Panc1 (cell line): Measurements from ENCODE around the gene VPS52. TPM values are rescaled to one million over a fixed set of nuclear protein-coding genes. Genes with fewer than 3 reads are reported as not detected.
A peak's percentile ranks its signal among the peaks of the same experiment; 100 is the strongest.

Source experiments
- ATAC-seq: fragments of 200-7000 bp; cut with Tn5 transposase; 2 replicates; pipeline ENCODE4 v1.9.1; 2020; ENCODE audit warnings: mild to moderate bottlenecking, moderate library complexity
- BruUV-seq: library from RNA; stranded (reverse); fragments of 400-500 nt; replicated peaks from 2 replicates; lab custom pipeline; 2021; lab: Mats Ljungman, UMichigan
- CTCF ChIA-PET: fragments of 300-600 bp; sonication (Branson Sonifier 250); formaldehyde crosslinking; loops from one replicate; lab custom pipeline; 2022; ENCODE audit warnings: antibody characterized with exemption; lab: Charles Lee
- POLR2A ChIA-PET: fragments of 300-600 bp; sonication (Branson Sonifier 250); formaldehyde crosslinking; loops from one replicate; lab custom pipeline; 2022; ENCODE audit warnings: antibody characterized with exemption; lab: Charles Lee
- DNase-seq: peaks from one replicate; pipeline ENCODE4 v3.0.0-alpha.2; 2010; ENCODE audit warnings: low read depth, low spot score
- H3K27ac ChIP-seq: 2 replicates; pipeline ENCODE4 v1.5.1; 2011; ENCODE audit warnings: mild to moderate bottlenecking, low read length, inconsistent platforms
- H3K27me3 ChIP-seq: fragments of 200-500 bp; sonication (Bioruptor generic); 2 replicates; pipeline ENCODE4 v1.6.0; 2014; ENCODE audit warnings: low read length, inconsistent platforms; ENCODE audit not compliant: control insufficient read depth, insufficient read depth
- H3K36me3 ChIP-seq: fragments of 200-500 bp; sonication (Bioruptor generic); 2 replicates; pipeline ENCODE4 v1.5.1; 2014; ENCODE audit warnings: inconsistent platforms, mild to moderate bottlenecking, low read length, moderate library complexity; ENCODE audit not compliant: control insufficient read depth, insufficient read depth
- H3K4me1 ChIP-seq: 2 replicates; pipeline ENCODE4 v1.5.1; 2011; ENCODE audit warnings: inconsistent platforms, mild to moderate bottlenecking, low read length, moderate library complexity; ENCODE audit not compliant: control insufficient read depth, insufficient read depth
- H3K4me3 ChIP-seq, 2 experiments: 2 replicates each; pipeline ENCODE4 v1.5.1; 2011 to 2012; ENCODE audit warnings: low read depth in 2 of 2, low read length in 2 of 2, mild to moderate bottlenecking in 2 of 2, inconsistent platforms in 1 of 2, moderate library complexity in 1 of 2
- H3K9me3 ChIP-seq: fragments of 200-500 bp; sonication (Bioruptor generic); 2 replicates; pipeline ENCODE4 v1.5.1; 2014; ENCODE audit warnings: low read depth, mild to moderate bottlenecking, inconsistent platforms, low read length, moderate library complexity; ENCODE audit not compliant: control insufficient read depth, insufficient read depth
- CTCF ChIP-seq: fragments of 450-650 bp; IDR thresholded peaks from 2 replicates; pipeline ENCODE4 v1.5.1; 2017; ENCODE audit warnings: mild to moderate bottlenecking
- POLR2AphosphoS5 ChIP-seq: IDR thresholded peaks from 2 replicates; pipeline ENCODE4 v1.6.1; 2012; ENCODE audit warnings: mild to moderate bottlenecking, low read depth, low read length, moderate library complexity
- REST ChIP-seq, 2 experiments: IDR thresholded peaks; 2 replicates each; pipeline ENCODE4 v1.6.1; 2011 to 2012; ENCODE audit warnings: low read depth in 2 of 2, control low read depth in 1 of 2, low read length in 1 of 2, mild to moderate bottlenecking in 1 of 2, moderate library complexity in 1 of 2; ENCODE audit not compliant: insufficient read depth in 1 of 2
- SIN3A ChIP-seq: IDR thresholded peaks from 2 replicates; pipeline ENCODE4 v1.6.1; 2012; ENCODE audit warnings: low read depth, mild to moderate bottlenecking, low read length, moderate library complexity, borderline replicate concordance; ENCODE audit not compliant: insufficient read depth
- TCF7L2 ChIP-seq: IDR thresholded peaks from 2 replicates; pipeline ENCODE4 v1.6.1; 2011; ENCODE audit warnings: mild to moderate bottlenecking, low read depth, low read length, inconsistent platforms
- in situ Hi-C: cut with HindIII; loops from 2 replicates; pipeline ENCODE4 v1.10.0; 2016; ENCODE audit warnings: low sequenced_read_pairs, low pct_unique_long_range_greater_than_20kb
- intact Hi-C: fragments of 100-400 bp; cut with micrococcal nuclease; formaldehyde crosslinking; loops from one replicate; pipeline ENCODE4 v1.10.0; 2022; ENCODE audit not compliant: unreplicated experiment
- total RNA-seq: library from RNA; stranded (reverse); gene quantifications from one replicate; pipeline ENCODE4 v1.2.1, GENCODE V29; 2021; ENCODE audit not compliant: unreplicated experiment

VPS52 gene
- total RNA-seq, 1 experiment from 2014 or later: 77.7 TPM

- Histone ChIP-seq H3K36me3 (peaks cover 4% of the 10 kb centered on the region; the same call in 1 of the 2 replicates), H3K27ac (peak overlapping the region; percentile 90), H3K4me3 (peak overlapping the region; percentile 67 to 82), H3K4me1 (peaks cover 14% of the 10 kb centered on the region), H3K27me3 (no peaks in the 10 kb centered on the region), H3K9me3 (no peaks in the 10 kb centered on the region)
- intact Hi-C loops (loop anchor here (2.0 to 10.0 kb wide), 2 partner anchors 129 to 233 kb away; no protein-coding TSS in a partner anchor), in situ Hi-C loops (no loop called here)
- CTCF ChIA-PET: interaction anchor here (0.5 to 1.9 kb wide), 15 partner anchors 12 to 754 kb away, joined by 3 to 9 read pairs (median 5); no protein-coding TSS in a partner anchor
- 0 out of 2 replicates have a peak, but pooled peaks have one; percentile 77 for TF ChIP-seq SIN3A
- TF ChIP-seq CTCF: peak; percentile 95
- TF ChIP-seq TCF7L2: no peak
- no peak for TF ChIP-seq REST (IDR thresholded peaks at IDR 0.05; ENCODE audit: insufficient read depth in 1 of 2, low read depth in 2 of 2, low read length in 1 of 2)
- TF ChIP-seq POLR2AphosphoS5: 0 out of 2 replicates have a peak, but pooled peaks have one; percentile 36
- ATAC-seq (peak; percentile 68), DNase-seq (peak; percentile 83)
- BruUV-seq: no TSS peak
- POLR2A ChIA-PET: interaction anchor here (0.6 kb wide), 1 partner anchor 23 kb away, joined by 3 read pairs; the partner anchor contains the start of gene VPS52
Observed at GRCh38 chr6:33247977-33248642, 23.6 kb downstream of the VPS52 start.

GRCh38 chr6:33243476-33243875 is 28.2 kb downstream of the VPS52 start:
- no peaks in the 10 kb centered on the region for H3K27me3 ChIP-seq
- TF ChIP-seq SIN3A (no peak), TCF7L2 (no peak), REST (IDR thresholded peaks at IDR 0.05; ENCODE audit: insufficient read depth in 1 of 2, low read depth in 2 of 2, low read length in 1 of 2) (no peak), CTCF (no peak), POLR2AphosphoS5 (no peak)
- intact Hi-C loops: loop anchor here (10.0 kb wide), 1 partner anchor 229 kb away; no protein-coding TSS in a partner anchor
- no peaks in the 10 kb centered on the region for H3K36me3 ChIP-seq
- in situ Hi-C loops: no loop called here
- no peak for DNase-seq
- no peak overlapping the region for H3K27ac ChIP-seq
- H3K4me3 ChIP-seq: no peak overlapping the region
- no peaks in the 10 kb centered on the region for H3K9me3 ChIP-seq
- CTCF ChIA-PET: interaction anchor here (0.6 kb wide), 1 partner anchor 213 kb away, joined by 4 read pairs; no protein-coding TSS in a partner anchor
- H3K4me1 ChIP-seq: no peaks in the 10 kb centered on the region
- BruUV-seq: no TSS peak
- no peak for ATAC-seq
- POLR2A ChIA-PET: interaction anchor here (0.7 kb wide), 1 partner anchor 33 kb away, joined by 6 read pairs; the partner anchor contains the start of gene B3GALT4
